Panc1 (cell line): ENCODE data around the gene CEP164. TPM values are rescaled to one million over a fixed set of nuclear protein-coding genes. Genes with fewer than 3 reads are reported as not detected.

Experiments used
- ATAC-seq: fragments of 200-7000 bp; cut with Tn5 transposase; 2 replicates; pipeline ENCODE4 v1.9.1; 2020; ENCODE audit warnings: mild to moderate bottlenecking, moderate library complexity
- BruUV-seq: library from RNA; stranded (reverse); fragments of 400-500 nt; replicated peaks from 2 replicates; lab custom pipeline; 2021; lab: Mats Ljungman, UMichigan
- CTCF ChIA-PET: fragments of 300-600 bp; sonication (Branson Sonifier 250); formaldehyde crosslinking; loops from one replicate; lab custom pipeline; 2022; ENCODE audit warnings: antibody characterized with exemption; lab: Charles Lee
- POLR2A ChIA-PET: fragments of 300-600 bp; sonication (Branson Sonifier 250); formaldehyde crosslinking; loops from one replicate; lab custom pipeline; 2022; ENCODE audit warnings: antibody characterized with exemption; lab: Charles Lee
- DNase-seq: peaks from one replicate; pipeline ENCODE4 v3.0.0-alpha.2; 2010; ENCODE audit warnings: low read depth, low spot score
- H3K27ac ChIP-seq: 2 replicates; pipeline ENCODE4 v1.5.1; 2011; ENCODE audit warnings: mild to moderate bottlenecking, low read length, inconsistent platforms
- H3K27me3 ChIP-seq: fragments of 200-500 bp; sonication (Bioruptor generic); 2 replicates; pipeline ENCODE4 v1.6.0; 2014; ENCODE audit warnings: low read length, inconsistent platforms; ENCODE audit not compliant: control insufficient read depth, insufficient read depth
- H3K36me3 ChIP-seq: fragments of 200-500 bp; sonication (Bioruptor generic); 2 replicates; pipeline ENCODE4 v1.5.1; 2014; ENCODE audit warnings: inconsistent platforms, mild to moderate bottlenecking, low read length, moderate library complexity; ENCODE audit not compliant: control insufficient read depth, insufficient read depth
- H3K4me1 ChIP-seq: 2 replicates; pipeline ENCODE4 v1.5.1; 2011; ENCODE audit warnings: inconsistent platforms, mild to moderate bottlenecking, low read length, moderate library complexity; ENCODE audit not compliant: control insufficient read depth, insufficient read depth
- H3K4me3 ChIP-seq, 2 experiments: 2 replicates each; pipeline ENCODE4 v1.5.1; 2011 to 2012; ENCODE audit warnings: low read depth in 2 of 2, low read length in 2 of 2, mild to moderate bottlenecking in 2 of 2, inconsistent platforms in 1 of 2, moderate library complexity in 1 of 2
- H3K9me3 ChIP-seq: fragments of 200-500 bp; sonication (Bioruptor generic); 2 replicates; pipeline ENCODE4 v1.5.1; 2014; ENCODE audit warnings: low read depth, mild to moderate bottlenecking, inconsistent platforms, low read length, moderate library complexity; ENCODE audit not compliant: control insufficient read depth, insufficient read depth
- CTCF ChIP-seq: fragments of 450-650 bp; IDR thresholded peaks from 2 replicates; pipeline ENCODE4 v1.5.1; 2017; ENCODE audit warnings: mild to moderate bottlenecking
- POLR2AphosphoS5 ChIP-seq: IDR thresholded peaks from 2 replicates; pipeline ENCODE4 v1.6.1; 2012; ENCODE audit warnings: mild to moderate bottlenecking, low read depth, low read length, moderate library complexity
- SIN3A ChIP-seq: IDR thresholded peaks from 2 replicates; pipeline ENCODE4 v1.6.1; 2012; ENCODE audit warnings: low read depth, mild to moderate bottlenecking, low read length, moderate library complexity, borderline replicate concordance; ENCODE audit not compliant: insufficient read depth
- TCF7L2 ChIP-seq: IDR thresholded peaks from 2 replicates; pipeline ENCODE4 v1.6.1; 2011; ENCODE audit warnings: mild to moderate bottlenecking, low read depth, low read length, inconsistent platforms
- in situ Hi-C: cut with HindIII; loops from 2 replicates; pipeline ENCODE4 v1.10.0; 2016; ENCODE audit warnings: low sequenced_read_pairs, low pct_unique_long_range_greater_than_20kb
- intact Hi-C: fragments of 100-400 bp; cut with micrococcal nuclease; formaldehyde crosslinking; loops from one replicate; pipeline ENCODE4 v1.10.0; 2022; ENCODE audit not compliant: unreplicated experiment
- total RNA-seq: library from RNA; stranded (reverse); gene quantifications from one replicate; pipeline ENCODE4 v1.2.1, GENCODE V29; 2021; ENCODE audit not compliant: unreplicated experiment
- TF ChIP-seq, protein P1 (sequence below), 2 experiments: IDR thresholded peaks; 2 replicates each; pipeline ENCODE4 v1.6.1; 2011 to 2012; ENCODE audit warnings: low read depth in 2 of 2, control low read depth in 1 of 2, low read length in 1 of 2, mild to moderate bottlenecking in 1 of 2, moderate library complexity in 1 of 2; ENCODE audit not compliant: insufficient read depth in 1 of 2

CEP164 gene
- total RNA-seq, 1 experiment from 2014 or later = 75.4 TPM

DNA sequence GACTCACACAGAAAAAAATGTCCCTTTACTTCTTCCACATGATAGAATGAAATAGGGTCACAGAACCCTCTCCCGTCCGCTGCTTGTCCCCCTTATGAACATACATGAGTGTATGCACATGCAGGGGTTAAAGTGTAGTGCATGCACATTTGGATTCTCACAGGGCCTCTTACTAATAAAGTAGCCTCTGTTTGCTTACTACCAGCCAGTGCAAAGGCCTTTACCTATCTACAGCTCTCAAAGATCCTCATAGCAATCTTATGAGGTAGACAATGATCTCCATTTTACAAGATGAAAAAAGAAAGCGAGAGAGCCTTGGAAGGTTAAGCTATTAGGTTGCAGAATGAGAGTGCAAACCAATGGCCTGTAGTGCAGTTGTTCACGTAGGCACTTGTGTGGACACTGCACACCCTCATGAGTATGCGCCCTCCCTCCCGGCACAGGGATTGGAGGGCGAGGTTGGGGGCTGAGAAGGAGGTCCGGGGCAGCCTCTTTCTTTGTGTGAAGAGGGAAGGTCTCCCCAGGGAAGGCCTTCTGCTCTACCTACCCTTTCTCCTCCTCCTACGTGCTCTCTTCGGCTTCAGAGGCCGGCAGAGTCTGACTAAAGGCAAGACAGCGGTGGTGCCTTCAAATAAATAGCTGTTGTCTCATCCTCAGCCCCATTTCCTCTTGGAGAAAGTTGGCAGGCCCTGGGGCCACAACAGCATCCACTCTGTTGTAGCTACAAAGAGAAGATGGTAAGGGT is 91.3 kb downstream of the CEP164 start:
- ChIA-PET POLR2A (no interaction called here), CTCF (no interaction called here)
- in situ Hi-C loops (no loop called here), intact Hi-C loops (no loop called here)
- Histone ChIP-seq H3K36me3 (no peaks in the 10 kb centered on the region), H3K9me3 (no peaks in the 10 kb centered on the region), H3K27ac (no peak overlapping the region), H3K4me1 (no peaks in the 10 kb centered on the region), H3K4me3 (no peak overlapping the region), H3K27me3 (no peaks in the 10 kb centered on the region)
- ATAC-seq = no peak
- no peak for TF ChIP-seq POLR2AphosphoS5
- TF ChIP-seq, protein P1, sequence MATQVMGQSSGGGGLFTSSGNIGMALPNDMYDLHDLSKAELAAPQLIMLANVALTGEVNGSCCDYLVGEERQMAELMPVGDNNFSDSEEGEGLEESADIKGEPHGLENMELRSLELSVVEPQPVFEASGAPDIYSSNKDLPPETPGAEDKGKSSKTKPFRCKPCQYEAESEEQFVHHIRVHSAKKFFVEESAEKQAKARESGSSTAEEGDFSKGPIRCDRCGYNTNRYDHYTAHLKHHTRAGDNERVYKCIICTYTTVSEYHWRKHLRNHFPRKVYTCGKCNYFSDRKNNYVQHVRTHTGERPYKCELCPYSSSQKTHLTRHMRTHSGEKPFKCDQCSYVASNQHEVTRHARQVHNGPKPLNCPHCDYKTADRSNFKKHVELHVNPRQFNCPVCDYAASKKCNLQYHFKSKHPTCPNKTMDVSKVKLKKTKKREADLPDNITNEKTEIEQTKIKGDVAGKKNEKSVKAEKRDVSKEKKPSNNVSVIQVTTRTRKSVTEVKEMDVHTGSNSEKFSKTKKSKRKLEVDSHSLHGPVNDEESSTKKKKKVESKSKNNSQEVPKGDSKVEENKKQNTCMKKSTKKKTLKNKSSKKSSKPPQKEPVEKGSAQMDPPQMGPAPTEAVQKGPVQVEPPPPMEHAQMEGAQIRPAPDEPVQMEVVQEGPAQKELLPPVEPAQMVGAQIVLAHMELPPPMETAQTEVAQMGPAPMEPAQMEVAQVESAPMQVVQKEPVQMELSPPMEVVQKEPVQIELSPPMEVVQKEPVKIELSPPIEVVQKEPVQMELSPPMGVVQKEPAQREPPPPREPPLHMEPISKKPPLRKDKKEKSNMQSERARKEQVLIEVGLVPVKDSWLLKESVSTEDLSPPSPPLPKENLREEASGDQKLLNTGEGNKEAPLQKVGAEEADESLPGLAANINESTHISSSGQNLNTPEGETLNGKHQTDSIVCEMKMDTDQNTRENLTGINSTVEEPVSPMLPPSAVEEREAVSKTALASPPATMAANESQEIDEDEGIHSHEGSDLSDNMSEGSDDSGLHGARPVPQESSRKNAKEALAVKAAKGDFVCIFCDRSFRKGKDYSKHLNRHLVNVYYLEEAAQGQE (IDR thresholded peaks at IDR 0.05; ENCODE audit: insufficient read depth in 1 of 2, low read depth in 2 of 2, low read length in 1 of 2) = no peak
- no peak for DNase-seq
- no TSS peak for BruUV-seq

DNA sequence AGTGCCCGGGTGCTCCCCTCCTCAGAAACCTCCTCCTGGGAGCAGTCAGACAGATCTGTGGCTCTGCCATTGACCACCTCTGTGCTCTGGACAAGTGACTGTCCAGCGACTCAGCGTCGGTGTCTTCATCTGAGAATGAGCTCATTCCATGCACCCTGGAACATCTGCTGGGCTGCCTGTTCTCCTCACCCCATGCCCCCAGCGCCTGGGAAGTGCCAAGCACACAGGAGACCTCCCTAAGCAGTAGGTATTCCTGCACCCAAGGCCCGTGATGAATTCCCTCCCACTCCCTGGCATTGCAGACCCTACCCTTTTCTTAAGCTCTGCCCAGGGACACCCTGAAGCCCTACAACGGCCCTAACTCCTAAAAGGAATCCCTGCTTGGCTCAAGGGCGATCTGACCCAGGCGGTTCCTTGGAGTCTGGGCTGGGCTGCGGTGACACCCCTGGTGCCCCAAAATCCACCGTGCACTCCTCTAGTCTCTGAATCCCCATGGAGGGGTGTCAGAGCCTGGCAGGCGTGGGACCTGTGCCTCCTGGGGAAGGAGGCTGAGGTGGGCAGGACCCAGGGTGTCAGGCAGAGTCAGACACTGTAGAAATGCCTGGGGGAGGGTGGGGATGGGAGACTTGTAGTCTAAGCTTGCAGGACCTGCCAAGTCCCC is 92.0 kb downstream of the CEP164 start:
- H3K27me3 ChIP-seq = no peaks in the 10 kb centered on the region
- intact Hi-C loops = loop anchor here (10.0 kb wide), 1 partner anchor 535 kb away; no protein-coding TSS in a partner anchor
- ChIA-PET CTCF (no interaction called here), POLR2A (interaction anchor here (0.6 kb wide), 1 partner anchor 1232 kb away, joined by 6 read pairs; no protein-coding TSS in a partner anchor)
- no TSS peak for BruUV-seq
- H3K4me3 ChIP-seq = no peak overlapping the region
- TF ChIP-seq, protein P1 (IDR thresholded peaks at IDR 0.05; ENCODE audit: insufficient read depth in 1 of 2, low read depth in 2 of 2, low read length in 1 of 2) = no peak
- TF ChIP-seq SIN3A (no peak), CTCF (no peak), POLR2AphosphoS5 (no peak), TCF7L2 (no peak)
- H3K27ac ChIP-seq = no peak overlapping the region
- H3K36me3 ChIP-seq = no peaks in the 10 kb centered on the region
- DNase-seq = no peak
- no peak for ATAC-seq
- in situ Hi-C loops = no loop called here
- H3K9me3 ChIP-seq = no peaks in the 10 kb centered on the region
- no peaks in the 10 kb centered on the region for H3K4me1 ChIP-seq
